ENCODE data around the gene SLC12A7.

- no peak for TF ChIP-seq POLR2A (IDR thresholded peaks at IDR 0.05; ENCODE audit: low read depth, low read length)
- no peak for TF ChIP-seq POLR2AphosphoS5 (IDR thresholded peaks at IDR 0.05; ENCODE audit: low read depth, low read length)
Measured at GRCh38 chr5:1066676-1067075, 45.2 kb downstream of the SLC12A7 start.
